Right kidney (tissue), 1 donor: Measurements from ENCODE around the gene CDK9.
A peak's percentile ranks its signal among the peaks of the same experiment; 100 is the strongest.

ENCODE experiments used
- DNase-seq: peaks from one replicate; pipeline ENCODE4 v3.0.0-alpha.2; 2016

Gene CDK9

GRCh38 chr9:127758843-127759242, 27.0 kb upstream of the CDK9 start:
- no peak for DNase-seq

- no peak for DNase-seq
These were observed 24.8 kb upstream of the CDK9 start for GRCh38 chr9:127761061-127761460.

- no peak for DNase-seq
These were observed 24.3 kb upstream of the CDK9 start for GRCh38 chr9:127761491-127761956.

GRCh38 chr9:127762111-127762676, 23.6 kb upstream of the CDK9 start:
- DNase-seq = no peak

GRCh38 chr9:127763918-127764384, 21.9 kb upstream of the CDK9 start:
- peak; percentile 25 for DNase-seq

- DNase-seq = no peak
These were observed 20.4 kb upstream of the CDK9 start for GRCh38 chr9:127765418-127765817.

- DNase-seq = no peak
These were observed 18.4 kb upstream of the CDK9 start for GRCh38 chr9:127767410-127767809.

GRCh38 chr9:127767909-127768331, 17.9 kb upstream of the CDK9 start:
- DNase-seq = peak; percentile 51

GRCh38 chr9:127768698-127769097, 17.1 kb upstream of the CDK9 start:
- DNase-seq = no peak

- no peak for DNase-seq
These were observed 16.7 kb upstream of the CDK9 start for GRCh38 chr9:127769101-127769500.

- DNase-seq = peak; percentile 26
These were observed 15.8 kb upstream of the CDK9 start for GRCh38 chr9:127769929-127770582.

GRCh38 chr9:127770583-127770904, 15.3 kb upstream of the CDK9 start:
- peak; percentile 31 for DNase-seq

- DNase-seq = peak; percentile 89
These were observed 14.8 kb upstream of the CDK9 start for GRCh38 chr9:127770905-127771569.

GRCh38 chr9:127771570-127772189, 14.2 kb upstream of the CDK9 start:
- peak; percentile 82 for DNase-seq

GRCh38 chr9:127772603-127773002, 13.2 kb upstream of the CDK9 start:
- DNase-seq = no peak

- no peak for DNase-seq
These were observed 12.6 kb upstream of the CDK9 start for GRCh38 chr9:127773272-127773671.

- DNase-seq = no peak
These were observed 11.9 kb upstream of the CDK9 start for GRCh38 chr9:127773981-127774380.

- no peak for DNase-seq
These were observed 9.5 kb upstream of the CDK9 start for GRCh38 chr9:127776195-127776923.

- DNase-seq = no peak
These were observed 8.9 kb upstream of the CDK9 start for GRCh38 chr9:127776924-127777289.

- no peak for DNase-seq
These were observed 8.4 kb upstream of the CDK9 start for GRCh38 chr9:127777368-127777980.

GRCh38 chr9:127778280-127779135, 7.3 kb upstream of the CDK9 start, which contains the start of gene SH2D3C:
Gene SH2D3C, minus strand, starts transcription at chr9:127778666. Its CDS starts 39 bp downstream, at chr9:127778627.
- DNase-seq = peak; percentile 49
